Activated naive CD4-positive, alpha-beta T cell treated with anti-CD3 and anti-CD28 coated beads, Interleukin-2, amount 50 U/mL, for 24 hours (primary cell): Measurements from ENCODE around the gene FAM168A.

Experiments
- H3K27ac Mint-ChIP-seq: one replicate; pipeline ENCODE4 v1.8.0; 2021; ENCODE audit warnings: mild to moderate bottlenecking, mixed read lengths
- H3K27me3 Mint-ChIP-seq: one replicate; pipeline ENCODE4 v1.8.0; 2021; ENCODE audit warnings: mixed read lengths
- H3K36me3 Mint-ChIP-seq: one replicate; pipeline ENCODE4 v1.8.0; 2021; ENCODE audit warnings: mixed read lengths
- H3K4me1 Mint-ChIP-seq: one replicate; pipeline ENCODE4 v1.8.0; 2021; ENCODE audit warnings: mixed read lengths
- H3K4me3 Mint-ChIP-seq: one replicate; pipeline ENCODE4 v1.8.0; 2021; ENCODE audit warnings: mild to moderate bottlenecking, mixed read lengths
- H3K9me3 Mint-ChIP-seq: one replicate; pipeline ENCODE4 v1.8.0; 2021; ENCODE audit warnings: mixed read lengths

Gene FAM168A

DNA sequence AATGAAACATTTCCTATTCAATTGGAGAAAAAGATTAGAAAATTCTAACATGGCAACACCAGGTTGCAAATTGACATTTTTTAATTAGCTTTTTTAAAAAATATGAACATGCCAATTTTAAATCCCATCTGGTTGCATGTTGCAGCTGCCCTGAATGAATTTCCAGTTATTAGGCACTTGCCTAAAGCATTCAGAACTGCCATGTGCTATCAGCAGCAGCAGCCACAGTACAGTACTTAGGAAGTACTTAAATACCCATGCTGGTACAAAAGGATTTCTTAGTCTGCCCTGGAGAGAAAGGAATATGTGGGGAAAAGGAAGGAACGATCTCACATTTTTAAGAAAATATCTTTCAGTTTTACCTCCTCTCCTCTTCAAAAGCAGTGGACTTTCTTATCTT lies 46.2 kb downstream of the FAM168A start:
- Mint-ChIP-seq H3K4me3 (no peak overlapping the region), H3K4me1 (peaks cover 34% of the 10 kb centered on the region), H3K27ac (no peak overlapping the region)

DNA sequence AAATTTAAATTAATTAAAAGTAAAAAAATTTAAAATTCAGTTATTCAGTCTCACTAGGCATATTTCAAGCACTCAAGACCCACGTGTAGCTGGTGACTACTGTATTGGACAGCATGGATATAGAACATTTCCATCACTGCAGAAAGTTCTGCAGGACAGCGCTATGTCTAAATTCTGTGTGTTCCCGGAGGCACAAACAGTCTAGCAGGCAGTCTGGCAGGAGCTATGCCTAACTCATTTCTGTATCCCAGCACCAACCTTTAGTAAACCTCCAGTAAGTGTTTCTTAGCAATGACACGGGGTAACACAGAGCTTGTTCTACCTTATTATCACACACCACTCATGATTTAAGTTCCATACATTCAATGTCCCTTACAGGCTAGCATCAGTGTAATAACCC lies 48.5 kb downstream of the FAM168A start:
- H3K4me1 Mint-ChIP-seq: peaks cover 29% of the 10 kb centered on the region
- no peak overlapping the region for H3K4me3 Mint-ChIP-seq

More for the DNA sequence above, 46.2 kb downstream of the FAM168A start:
- Mint-ChIP-seq H3K27me3 (no peaks in the 10 kb centered on the region), H3K36me3 (peaks cover 13% of the 10 kb centered on the region), H3K9me3 (no peaks in the 10 kb centered on the region)

DNA sequence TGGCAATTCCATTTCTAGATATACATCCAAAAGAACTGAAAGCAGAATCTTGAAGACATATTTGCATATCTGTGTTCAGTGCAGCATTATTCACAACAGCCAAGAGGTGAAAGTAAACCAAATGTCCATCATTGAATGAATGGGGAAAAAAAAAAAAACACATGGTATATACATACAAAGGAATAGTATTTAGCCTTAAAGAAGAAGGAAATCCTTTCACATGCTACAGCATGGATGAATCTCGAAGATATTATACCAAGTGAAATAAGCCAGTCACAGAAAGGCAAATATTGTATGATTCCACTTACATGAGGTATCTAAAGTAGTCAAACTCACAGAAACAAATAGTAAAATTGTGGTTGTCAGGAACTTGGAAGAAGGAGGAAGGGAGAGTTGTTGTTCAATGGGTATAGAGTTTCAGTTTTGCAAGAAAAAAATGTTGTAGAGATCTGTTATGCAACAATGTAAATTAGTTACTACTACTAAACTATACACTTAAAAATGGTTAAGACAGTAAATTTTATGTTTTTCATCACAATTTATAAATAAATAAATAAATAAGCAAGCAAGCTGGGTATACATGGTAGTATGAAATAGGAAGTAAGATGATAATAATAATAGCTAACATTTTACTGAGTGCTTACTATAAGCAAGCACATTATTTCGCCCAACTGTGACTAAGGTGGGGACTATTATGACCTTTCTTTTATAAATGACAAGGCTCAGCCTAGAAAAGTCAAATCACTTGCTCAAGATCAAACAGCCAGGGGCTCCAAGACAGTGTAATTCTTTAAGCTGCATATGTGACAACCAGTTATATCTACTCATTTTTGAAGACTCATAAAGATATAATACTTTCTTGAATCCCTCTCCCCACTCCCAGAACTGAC lies 50.0 kb downstream of the FAM168A start:
- Mint-ChIP-seq H3K4me1 (peaks cover 29% of the 10 kb centered on the region), H3K27me3 (no peaks in the 10 kb centered on the region), H3K4me3 (no peak overlapping the region), H3K27ac (peak overlapping the region; percentile 37), H3K9me3 (no peaks in the 10 kb centered on the region), H3K36me3 (peaks cover 5% of the 10 kb centered on the region)

More for the DNA sequence above, 48.5 kb downstream of the FAM168A start:
- Mint-ChIP-seq H3K36me3 (peaks cover 8% of the 10 kb centered on the region), H3K27me3 (no peaks in the 10 kb centered on the region), H3K27ac (no peak overlapping the region), H3K9me3 (no peaks in the 10 kb centered on the region)

DNA sequence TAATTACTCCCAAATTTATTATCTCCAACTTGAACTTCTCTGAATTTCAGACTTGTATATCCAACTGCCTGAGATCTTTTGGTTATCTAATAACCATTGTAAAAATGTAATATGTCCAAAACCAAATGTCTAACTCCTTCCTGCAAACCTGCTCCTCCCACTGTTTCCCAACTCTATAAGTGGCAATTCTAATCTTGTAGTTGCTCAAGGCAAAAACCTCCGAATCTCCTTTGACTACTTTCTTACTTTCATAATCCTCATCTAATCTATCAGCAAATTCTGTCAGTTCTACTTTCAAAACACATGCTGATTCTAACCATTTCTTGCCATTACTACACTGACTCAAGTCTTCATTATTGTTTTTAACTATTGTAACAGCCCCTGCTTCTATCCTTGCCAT lies 55.7 kb downstream of the FAM168A start:
- peaks cover 31% of the 10 kb centered on the region for H3K4me1 Mint-ChIP-seq
- H3K4me3 Mint-ChIP-seq: no peak overlapping the region
- H3K36me3 Mint-ChIP-seq: peaks cover 4% of the 10 kb centered on the region
- no peak overlapping the region for H3K27ac Mint-ChIP-seq
- H3K9me3 Mint-ChIP-seq: no peaks in the 10 kb centered on the region
- H3K27me3 Mint-ChIP-seq: no peaks in the 10 kb centered on the region

DNA sequence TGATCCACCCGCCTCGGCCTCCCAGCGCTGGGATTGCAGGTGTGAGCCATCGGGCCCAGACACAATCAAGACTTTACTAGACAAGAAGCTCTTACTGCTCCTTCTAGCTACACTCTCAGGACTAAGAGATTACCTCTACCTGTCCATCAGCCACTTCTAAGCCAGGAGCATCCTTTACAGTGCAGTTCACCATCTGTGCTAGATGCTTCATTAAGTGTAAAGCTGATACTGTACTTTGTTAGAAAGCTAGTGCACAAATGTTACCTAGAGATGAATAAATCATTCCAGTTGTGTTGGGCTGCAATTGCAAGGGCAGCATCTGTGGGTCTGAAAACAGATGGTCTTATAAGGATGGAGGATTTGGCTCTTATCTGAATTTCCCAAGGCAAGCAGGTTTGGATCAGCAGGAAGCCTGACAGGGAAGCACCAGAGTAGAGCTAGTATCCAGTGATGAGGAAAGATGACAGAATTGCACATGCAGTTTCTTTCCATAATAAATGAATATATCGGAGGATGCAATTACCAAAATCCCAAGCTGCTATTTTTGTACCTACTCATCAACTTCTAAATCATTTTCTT lies 58.3 kb downstream of the FAM168A start:
- no peaks in the 10 kb centered on the region for H3K27me3 Mint-ChIP-seq
- H3K27ac Mint-ChIP-seq: no peak overlapping the region
- H3K36me3 Mint-ChIP-seq: peaks cover 5% of the 10 kb centered on the region
- H3K9me3 Mint-ChIP-seq: no peaks in the 10 kb centered on the region
- H3K4me1 Mint-ChIP-seq: peaks cover 31% of the 10 kb centered on the region
- no peak overlapping the region for H3K4me3 Mint-ChIP-seq

DNA sequence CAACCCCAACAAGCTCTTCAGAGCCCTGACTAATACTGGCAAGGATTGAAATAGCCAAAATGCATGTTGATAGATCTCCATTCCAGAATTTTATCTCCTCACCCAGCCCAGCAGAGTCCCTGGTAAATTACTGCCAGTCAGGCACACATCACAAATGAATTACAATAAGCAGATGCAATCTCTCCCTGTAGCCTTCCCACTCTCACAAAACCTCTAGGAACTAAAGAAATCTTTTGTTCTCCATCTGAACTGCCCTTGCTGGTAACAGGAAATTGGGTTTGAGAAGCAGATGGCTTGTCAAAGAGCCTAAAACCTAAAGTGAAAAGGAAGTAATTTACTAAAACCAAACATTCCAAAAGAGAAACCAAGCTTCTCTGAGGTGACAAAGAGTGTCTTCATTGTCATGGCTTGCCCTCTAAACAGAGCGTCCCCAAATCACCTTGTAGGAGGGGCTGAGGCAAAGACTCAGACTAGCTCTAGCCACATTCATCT lies 59.5 kb downstream of the FAM168A start:
- Mint-ChIP-seq H3K9me3 (no peaks in the 10 kb centered on the region), H3K27me3 (no peaks in the 10 kb centered on the region), H3K4me3 (peak overlapping the region; percentile 50), H3K27ac (peak overlapping the region; percentile 56), H3K36me3 (peaks cover 5% of the 10 kb centered on the region), H3K4me1 (peaks cover 36% of the 10 kb centered on the region)

DNA sequence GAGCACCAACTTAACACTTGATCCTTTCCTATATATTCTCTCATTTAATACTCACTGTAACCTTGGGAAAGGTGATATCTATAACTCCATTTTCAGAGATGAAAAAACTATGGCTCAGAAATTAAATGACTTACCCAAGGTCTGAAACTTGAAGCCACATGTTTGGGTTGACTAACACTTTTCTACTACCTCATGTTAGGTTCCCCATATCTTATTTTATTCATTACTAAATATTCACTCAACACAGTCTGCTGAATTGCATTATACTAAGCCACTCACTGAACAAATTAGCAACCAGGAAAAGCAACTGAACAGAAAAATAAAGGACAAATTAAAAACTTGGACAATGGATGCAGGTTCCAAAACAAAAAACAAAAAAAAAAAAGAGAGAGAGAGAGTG lies 59.9 kb downstream of the FAM168A start:
- peaks cover 5% of the 10 kb centered on the region for H3K36me3 Mint-ChIP-seq
- H3K27ac Mint-ChIP-seq: no peak overlapping the region
- H3K9me3 Mint-ChIP-seq: no peaks in the 10 kb centered on the region
- peaks cover 36% of the 10 kb centered on the region for H3K4me1 Mint-ChIP-seq
- no peak overlapping the region for H3K4me3 Mint-ChIP-seq
- no peaks in the 10 kb centered on the region for H3K27me3 Mint-ChIP-seq

DNA sequence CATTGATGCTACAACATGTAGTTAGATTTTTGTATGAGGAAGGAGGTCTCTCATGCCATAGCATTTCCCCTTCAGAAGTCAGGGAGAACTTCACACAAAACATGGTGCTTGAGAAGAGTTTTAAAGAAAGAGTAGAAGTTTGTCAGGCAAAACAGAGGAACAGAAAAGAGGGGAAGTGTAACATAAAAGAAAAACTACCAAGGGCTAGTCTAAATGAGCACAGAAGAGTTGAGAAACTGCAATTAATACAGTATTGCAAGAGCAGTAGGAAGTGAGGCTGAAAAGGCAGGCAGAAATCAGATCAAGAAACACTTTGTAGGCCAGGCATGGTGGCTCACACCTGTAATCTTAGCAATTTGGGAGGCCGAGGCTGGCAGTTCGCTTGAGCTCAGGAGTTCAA lies 61.0 kb downstream of the FAM168A start:
- Mint-ChIP-seq H3K36me3 (peaks cover 3% of the 10 kb centered on the region), H3K4me3 (no peak overlapping the region), H3K27me3 (no peaks in the 10 kb centered on the region), H3K9me3 (no peaks in the 10 kb centered on the region), H3K4me1 (peaks cover 36% of the 10 kb centered on the region), H3K27ac (no peak overlapping the region)

DNA sequence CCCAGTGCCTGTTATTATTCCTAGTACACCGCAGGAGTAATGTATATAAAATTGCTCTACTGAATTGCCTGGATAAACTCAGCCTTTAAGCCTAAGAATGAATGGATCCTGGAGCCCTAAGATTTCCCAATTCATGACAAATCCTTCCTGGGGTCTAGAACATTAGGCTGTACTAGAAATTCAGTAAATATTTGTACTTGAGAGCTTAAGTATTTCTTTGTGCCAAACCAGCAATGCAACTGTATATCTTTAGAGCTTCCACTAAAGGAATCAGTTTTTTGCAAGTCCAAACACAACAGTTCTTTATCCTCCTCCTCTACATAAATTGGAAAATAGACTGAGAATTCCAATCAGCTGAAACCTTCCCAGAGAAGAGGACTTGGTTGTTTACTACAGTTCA lies 65.6 kb downstream of the FAM168A start:
- peaks cover 2% of the 10 kb centered on the region for H3K36me3 Mint-ChIP-seq

DNA sequence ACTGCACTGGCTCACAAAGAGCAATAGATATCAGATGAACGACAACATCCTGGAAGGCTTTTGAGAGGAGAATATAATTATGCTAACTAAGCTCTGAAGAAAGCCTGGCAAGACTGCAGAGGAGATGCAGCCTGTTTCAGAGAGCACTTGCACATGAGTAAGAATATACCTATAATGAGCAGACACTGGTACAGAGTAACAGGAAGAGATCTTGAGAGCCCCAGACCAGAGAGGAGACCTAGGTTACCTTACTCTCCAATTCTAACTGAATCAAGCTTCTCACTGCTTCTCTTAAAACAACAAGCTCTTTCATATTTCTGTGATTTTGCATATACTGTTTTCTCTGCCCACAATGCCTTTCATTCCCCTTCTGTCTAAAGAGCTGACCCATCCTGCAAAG lies 66.5 kb downstream of the FAM168A start:
- Mint-ChIP-seq H3K27me3 (no peaks in the 10 kb centered on the region), H3K9me3 (no peaks in the 10 kb centered on the region), H3K4me3 (no peak overlapping the region), H3K36me3 (peaks cover 2% of the 10 kb centered on the region), H3K4me1 (peaks cover 49% of the 10 kb centered on the region), H3K27ac (peak overlapping the region; percentile 44)

More for the DNA sequence above, 65.6 kb downstream of the FAM168A start:
- no peaks in the 10 kb centered on the region for H3K9me3 Mint-ChIP-seq
- H3K27me3 Mint-ChIP-seq: no peaks in the 10 kb centered on the region
- no peak overlapping the region for H3K4me3 Mint-ChIP-seq
- H3K4me1 Mint-ChIP-seq: peaks cover 42% of the 10 kb centered on the region
- no peak overlapping the region for H3K27ac Mint-ChIP-seq

DNA sequence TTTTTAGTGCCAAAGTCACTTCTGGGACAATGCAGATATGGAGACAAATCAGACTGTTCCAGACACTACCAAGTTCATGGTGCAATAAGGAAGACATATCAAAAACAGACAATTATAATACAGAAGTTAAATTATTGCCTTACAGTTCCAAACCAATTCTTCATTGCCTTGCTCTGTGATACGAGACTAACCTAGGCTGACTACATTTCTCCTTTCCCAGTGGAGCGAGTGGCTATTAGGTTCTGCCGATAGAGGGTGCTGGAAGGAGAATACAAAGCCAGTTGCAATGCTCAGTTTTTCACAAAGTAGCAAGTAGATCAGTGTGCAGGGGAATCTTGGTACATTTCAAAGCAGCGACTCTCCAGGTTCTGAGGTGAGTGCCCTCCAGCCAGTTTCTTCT lies 67.8 kb downstream of the FAM168A start:
- Mint-ChIP-seq H3K4me3 (no peak overlapping the region), H3K27ac (no peak overlapping the region), H3K27me3 (no peaks in the 10 kb centered on the region), H3K4me1 (peaks cover 55% of the 10 kb centered on the region), H3K9me3 (no peaks in the 10 kb centered on the region), H3K36me3 (peaks cover under 1% of the 10 kb centered on the region)

DNA sequence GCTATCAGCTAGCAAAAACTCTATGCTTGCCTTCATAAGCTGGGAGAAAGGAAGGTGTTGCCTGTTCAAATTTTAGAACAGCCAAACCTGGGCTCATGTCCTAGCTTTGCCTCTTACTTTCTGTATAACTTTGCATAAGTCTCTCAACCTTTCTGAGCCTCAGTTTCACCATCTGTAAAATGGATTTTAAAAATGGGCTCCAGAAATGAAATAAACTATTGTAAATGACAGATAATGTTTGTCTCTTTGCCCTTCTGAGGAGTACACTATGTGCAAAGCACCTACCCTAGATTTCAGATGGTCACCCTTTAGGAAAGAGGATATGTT lies 68.7 kb downstream of the FAM168A start:
- H3K27ac Mint-ChIP-seq: no peak overlapping the region
- peaks cover 55% of the 10 kb centered on the region for H3K4me1 Mint-ChIP-seq
- no peaks in the 10 kb centered on the region for H3K9me3 Mint-ChIP-seq
- peaks cover 3% of the 10 kb centered on the region for H3K36me3 Mint-ChIP-seq
- H3K27me3 Mint-ChIP-seq: no peaks in the 10 kb centered on the region
- no peak overlapping the region for H3K4me3 Mint-ChIP-seq

DNA sequence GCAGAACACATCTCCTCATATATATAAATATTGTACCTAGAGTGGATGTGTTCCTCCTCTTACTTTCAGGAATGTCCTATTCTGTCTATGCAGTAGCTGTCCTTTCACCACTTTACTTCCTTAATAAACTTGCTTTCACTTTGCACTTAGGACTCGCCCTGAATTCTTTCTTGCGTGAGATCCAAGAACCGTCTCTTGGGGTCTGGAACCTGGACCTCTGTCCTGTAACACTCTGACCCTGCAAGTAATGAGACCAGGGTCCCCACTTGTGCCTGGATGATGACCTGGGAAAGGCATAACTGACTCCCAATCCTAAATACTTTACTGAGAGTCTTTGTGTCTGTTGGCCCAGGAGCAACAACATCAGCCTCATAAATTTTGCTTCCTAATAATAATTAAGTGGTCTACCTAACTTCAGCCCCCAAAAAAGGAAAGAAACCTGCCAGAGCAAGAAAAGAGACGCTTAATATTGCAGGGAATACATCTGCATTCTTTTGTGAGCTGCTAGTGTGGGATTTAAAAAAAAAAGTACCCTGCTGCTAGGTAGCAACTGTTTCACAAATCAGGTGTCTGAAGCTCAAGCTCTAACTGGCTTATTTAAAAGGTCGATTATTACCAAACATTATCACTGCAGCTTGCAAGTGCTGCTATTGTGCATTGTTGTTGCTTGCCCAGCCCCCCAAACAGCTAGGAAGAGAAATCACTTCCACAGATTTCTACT lies 69.3 kb downstream of the FAM168A start:
- Mint-ChIP-seq H3K4me1 (peaks cover 51% of the 10 kb centered on the region), H3K27me3 (no peaks in the 10 kb centered on the region), H3K4me3 (peak overlapping the region; percentile 26), H3K27ac (no peak overlapping the region), H3K9me3 (no peaks in the 10 kb centered on the region), H3K36me3 (peaks cover 5% of the 10 kb centered on the region)

DNA sequence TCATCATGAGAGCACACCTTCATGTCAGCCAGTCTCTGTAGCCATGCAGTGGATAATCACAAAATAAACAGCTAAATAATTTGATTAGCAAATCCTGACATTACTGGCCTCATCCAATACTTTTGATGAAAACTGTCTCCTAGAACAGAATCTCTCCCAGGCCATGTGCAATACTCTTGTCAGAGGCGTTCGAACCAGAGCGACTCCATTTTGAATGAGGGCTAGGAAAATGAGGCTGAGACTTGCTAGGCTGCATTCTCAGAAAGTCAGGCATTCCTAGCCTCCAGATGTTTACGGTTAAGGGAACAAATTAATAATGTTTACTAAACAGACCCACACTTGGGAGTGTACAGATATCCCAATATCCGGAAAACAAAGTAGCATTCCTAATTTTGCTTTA lies 69.9 kb downstream of the FAM168A start:
- Mint-ChIP-seq H3K4me3 (no peak overlapping the region), H3K27me3 (no peaks in the 10 kb centered on the region), H3K36me3 (peaks cover 5% of the 10 kb centered on the region), H3K27ac (no peak overlapping the region), H3K9me3 (no peaks in the 10 kb centered on the region), H3K4me1 (peaks cover 51% of the 10 kb centered on the region)

DNA sequence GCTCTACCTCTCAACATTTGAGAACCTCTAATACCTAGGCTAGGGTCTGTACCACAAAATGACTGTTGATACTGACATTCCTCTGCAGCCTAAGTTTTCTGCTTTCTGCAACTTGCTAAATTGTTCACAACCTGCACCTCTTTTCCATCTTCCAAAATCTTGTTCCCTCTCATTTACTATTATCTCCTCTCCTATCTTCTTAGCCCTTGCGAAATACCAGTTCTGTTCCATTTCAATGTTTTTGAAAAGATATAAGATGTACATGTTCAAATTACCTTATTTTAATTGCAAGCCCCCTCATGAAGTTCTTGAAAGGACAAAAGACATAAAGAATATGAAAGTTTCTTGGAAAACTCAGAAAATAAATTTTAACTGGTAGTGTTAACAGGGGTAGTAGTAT lies 72.3 kb downstream of the FAM168A start:
- H3K36me3 Mint-ChIP-seq: peaks cover 5% of the 10 kb centered on the region
- no peaks in the 10 kb centered on the region for H3K27me3 Mint-ChIP-seq
- H3K27ac Mint-ChIP-seq: no peak overlapping the region
- no peak overlapping the region for H3K4me3 Mint-ChIP-seq
- peaks cover 50% of the 10 kb centered on the region for H3K4me1 Mint-ChIP-seq
- no peaks in the 10 kb centered on the region for H3K9me3 Mint-ChIP-seq

DNA sequence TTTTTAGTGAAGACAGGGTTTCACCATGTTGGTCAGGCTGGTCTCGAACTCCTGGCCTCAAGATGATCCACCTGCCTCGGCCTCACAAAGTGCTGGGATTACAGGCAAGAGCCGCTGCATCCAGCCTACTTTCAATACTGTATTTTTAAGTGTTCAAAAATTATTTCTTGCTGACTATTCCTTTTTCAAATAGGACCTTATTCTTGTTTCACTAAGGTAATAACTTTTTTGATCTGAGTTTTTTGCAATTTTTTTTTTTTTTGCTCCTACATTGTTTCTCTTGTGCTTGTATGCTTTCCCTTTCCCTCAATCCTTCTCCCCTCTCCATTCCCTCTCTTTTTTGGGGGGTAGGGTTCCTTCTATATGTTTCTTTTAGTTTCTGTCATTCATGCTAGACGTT lies 73.1 kb downstream of the FAM168A start:
- no peaks in the 10 kb centered on the region for H3K27me3 Mint-ChIP-seq

More for the DNA sequence above, 73.1 kb downstream of the FAM168A start:
- no peak overlapping the region for H3K4me3 Mint-ChIP-seq
- no peak overlapping the region for H3K27ac Mint-ChIP-seq
- H3K9me3 Mint-ChIP-seq: no peaks in the 10 kb centered on the region
- peaks cover 5% of the 10 kb centered on the region for H3K36me3 Mint-ChIP-seq
- peaks cover 54% of the 10 kb centered on the region for H3K4me1 Mint-ChIP-seq
